Skeletal muscle tissue (tissue), 4 donors: ENCODE data around the gene HHIP. TPM values are rescaled to one million over a fixed set of nuclear protein-coding genes. Genes with fewer than 3 reads are reported as not detected.
"Not testable (repeated sequence)": the region's sequence is repeated elsewhere in the genome, so short reads cannot be mapped to it uniquely, and the experiment has no call there.

ENCODE experiments used
- H3K27ac ChIP-seq: one replicate; pipeline ENCODE4 v1.7.0; 2013; ENCODE audit warnings: mild to moderate bottlenecking, low read depth, low read length, inconsistent platforms
- H3K27me3 ChIP-seq, 3 donors: one replicate each; pipeline ENCODE4 v1.7.0; 2013; ENCODE audit warnings: low read length in 3 of 3; ENCODE audit not compliant: control insufficient read depth in 3 of 3, insufficient read depth in 3 of 3
- H3K36me3 ChIP-seq, 3 donors: one replicate each; pipeline ENCODE4 v1.7.0; 2013; ENCODE audit warnings: low read length in 3 of 3; ENCODE audit not compliant: control insufficient read depth in 3 of 3, insufficient read depth in 3 of 3
- H3K4me1 ChIP-seq, 3 donors: one replicate each; pipeline ENCODE4 v1.7.0; 2013; ENCODE audit warnings: low read length in 3 of 3, mild to moderate bottlenecking in 3 of 3; ENCODE audit not compliant: control insufficient read depth in 3 of 3, insufficient read depth in 3 of 3
- H3K4me3 ChIP-seq, 3 donors: one replicate each; pipeline ENCODE4 v1.7.0; 2013; ENCODE audit warnings: low read length in 3 of 3
- H3K9ac ChIP-seq, 3 donors: one replicate each; pipeline ENCODE4 v1.7.0; 2013; ENCODE audit warnings: low read length in 3 of 3, mild to moderate bottlenecking in 3 of 3, moderate library complexity in 2 of 3, low read depth in 1 of 3
- H3K9me3 ChIP-seq, 3 donors: one replicate each; pipeline ENCODE4 v1.7.0; 2013; ENCODE audit warnings: low read length in 3 of 3; ENCODE audit not compliant: control insufficient read depth in 3 of 3
- total RNA-seq: library from RNA; depleted of rRNA; stranded (reverse); fragments of >200 nt; gene quantifications from one replicate; pipeline ENCODE4 v1.2.3, GENCODE V29; 2014
- donor health status: Osteomylitis.

Gene HHIP
- total RNA-seq, 1 donor from 2014 or later, result 8.4 TPM

DNA sequence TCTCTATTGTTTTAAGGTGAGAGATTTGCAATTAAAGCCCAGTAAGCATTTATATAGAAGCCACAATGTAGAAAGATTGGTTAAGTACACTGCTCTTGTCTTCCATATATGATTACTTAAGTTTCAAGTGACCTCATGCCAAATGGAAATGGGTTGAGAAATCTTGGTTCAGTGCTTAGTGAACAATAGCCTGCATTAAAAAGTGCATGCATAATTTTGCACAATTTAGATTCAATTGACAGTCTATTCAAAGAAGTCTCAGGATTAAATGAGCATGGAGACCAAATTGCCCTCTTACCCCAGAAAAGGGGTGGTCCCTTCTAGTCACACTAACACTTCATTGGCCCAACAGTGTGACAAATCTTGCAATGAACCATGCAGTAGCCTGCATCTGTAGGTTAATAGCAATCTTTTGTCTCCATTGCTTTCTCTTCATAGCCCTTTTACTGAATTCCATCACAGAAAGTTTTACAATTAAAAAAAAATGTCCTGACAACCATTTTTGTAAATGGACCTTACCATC, 93.6 kb downstream of the HHIP start:
- Histone ChIP-seq H3K4me3 (no peak overlapping the region), H3K27ac (no peak overlapping the region), H3K4me1 (no peaks in the 10 kb centered on the region), H3K9me3 (no peaks in the 10 kb centered on the region), H3K36me3 (no peaks in the 10 kb centered on the region), H3K27me3 (no peaks in the 10 kb centered on the region), H3K9ac (no peak overlapping the region)

DNA sequence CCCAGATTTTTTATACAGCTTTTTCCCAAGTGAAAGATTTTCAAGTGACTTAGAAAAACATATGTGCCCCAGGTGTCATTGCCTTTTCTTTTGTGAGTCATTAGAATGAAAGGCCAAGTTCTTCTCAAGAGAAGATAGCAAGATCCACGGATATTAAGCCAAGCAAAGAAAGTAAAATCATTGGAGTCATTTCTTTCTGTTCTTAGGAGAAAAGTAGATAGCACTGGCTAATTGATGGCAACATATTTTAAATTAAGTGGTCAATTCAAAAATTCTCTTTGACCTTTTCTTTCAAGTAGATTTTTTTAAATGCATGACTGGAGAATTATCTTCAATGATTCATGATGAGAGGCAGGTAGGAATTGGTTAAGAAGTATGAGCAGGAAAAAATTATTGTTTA, 94.4 kb downstream of the HHIP start:
- no peaks in the 10 kb centered on the region for H3K9me3 ChIP-seq
- no peaks in the 10 kb centered on the region for H3K36me3 ChIP-seq
- no peak overlapping the region for H3K9ac ChIP-seq
- H3K27me3 ChIP-seq, result no peaks in the 10 kb centered on the region
- H3K4me1 ChIP-seq, result no peaks in the 10 kb centered on the region
- no peak overlapping the region for H3K27ac ChIP-seq
- H3K4me3 ChIP-seq, result no peak overlapping the region

- no peaks in the 10 kb centered on the region for H3K9me3 ChIP-seq
- H3K4me3 ChIP-seq, result no peak overlapping the region
- no peak overlapping the region for H3K9ac ChIP-seq
Observed at GRCh38 chr4:144748814-144749555, 103.0 kb downstream of the HHIP start.

DNA sequence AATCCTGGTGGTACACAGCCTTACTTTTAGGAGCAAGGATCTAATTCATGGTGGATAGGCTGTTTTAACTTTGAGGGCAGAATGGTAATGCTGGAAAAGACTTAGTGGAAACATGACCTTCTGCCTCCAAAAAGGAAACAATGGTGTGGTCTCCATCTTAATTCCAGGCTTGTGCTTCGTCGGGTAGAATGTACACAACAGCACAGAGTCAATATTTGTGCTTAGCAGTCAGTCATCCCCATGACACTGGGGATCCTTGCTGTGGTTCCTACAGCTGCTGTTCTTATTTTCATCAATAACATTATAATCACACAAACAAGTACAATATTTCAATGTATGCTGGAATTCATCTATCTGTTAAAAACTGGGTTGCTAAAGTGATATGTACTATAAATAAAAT, 104.4 kb downstream of the HHIP start:
- no peaks in the 10 kb centered on the region for H3K9me3 ChIP-seq
- H3K4me1 ChIP-seq, result no peaks in the 10 kb centered on the region
- H3K9ac ChIP-seq, result no peak overlapping the region
- no peaks in the 10 kb centered on the region for H3K36me3 ChIP-seq
- H3K27me3 ChIP-seq, result no peaks in the 10 kb centered on the region
- no peak overlapping the region for H3K4me3 ChIP-seq
- no peak overlapping the region for H3K27ac ChIP-seq

More at GRCh38 chr4:144748814-144749555, 103.0 kb downstream of the HHIP start:
- H3K4me1 ChIP-seq, result no peaks in the 10 kb centered on the region
- H3K27ac ChIP-seq, result no peak overlapping the region
- no peaks in the 10 kb centered on the region for H3K27me3 ChIP-seq
- no peaks in the 10 kb centered on the region for H3K36me3 ChIP-seq

- no peaks in the 10 kb centered on the region for H3K36me3 ChIP-seq
- no peak overlapping the region for H3K4me3 ChIP-seq
- no peak overlapping the region for H3K9ac ChIP-seq
- H3K27me3 ChIP-seq, result no peaks in the 10 kb centered on the region
- H3K4me1 ChIP-seq, result no peaks in the 10 kb centered on the region
- H3K27ac ChIP-seq, result no peak overlapping the region
- no peaks in the 10 kb centered on the region for H3K9me3 ChIP-seq
Observed at GRCh38 chr4:144754562-144755410, 108.8 kb downstream of the HHIP start.

DNA sequence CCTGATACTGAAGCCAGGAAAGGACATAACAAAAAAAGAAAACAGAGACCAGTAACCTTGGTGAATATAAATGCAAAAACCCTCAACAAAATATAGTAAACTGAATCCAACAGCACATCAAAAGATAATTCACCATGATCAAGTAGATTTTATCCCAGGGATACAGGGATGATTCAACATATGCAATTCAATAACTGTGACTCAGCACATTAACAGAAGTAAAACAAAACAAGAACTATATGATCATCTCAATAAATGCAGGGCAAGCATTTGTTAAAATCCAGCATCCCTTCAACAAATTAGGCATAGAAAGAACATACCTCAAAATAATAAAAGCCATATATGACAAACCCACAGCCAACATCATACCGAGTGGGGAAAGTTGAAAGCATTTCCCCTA, 112.0 kb downstream of the HHIP start:
- Histone ChIP-seq H3K9ac (no peak overlapping the region), H3K27me3 (no peaks in the 10 kb centered on the region), H3K4me3 (no peak overlapping the region), H3K36me3 (no peaks in the 10 kb centered on the region), H3K4me1 (no peaks in the 10 kb centered on the region), H3K27ac (no peak overlapping the region), H3K9me3 (no peaks in the 10 kb centered on the region)

DNA sequence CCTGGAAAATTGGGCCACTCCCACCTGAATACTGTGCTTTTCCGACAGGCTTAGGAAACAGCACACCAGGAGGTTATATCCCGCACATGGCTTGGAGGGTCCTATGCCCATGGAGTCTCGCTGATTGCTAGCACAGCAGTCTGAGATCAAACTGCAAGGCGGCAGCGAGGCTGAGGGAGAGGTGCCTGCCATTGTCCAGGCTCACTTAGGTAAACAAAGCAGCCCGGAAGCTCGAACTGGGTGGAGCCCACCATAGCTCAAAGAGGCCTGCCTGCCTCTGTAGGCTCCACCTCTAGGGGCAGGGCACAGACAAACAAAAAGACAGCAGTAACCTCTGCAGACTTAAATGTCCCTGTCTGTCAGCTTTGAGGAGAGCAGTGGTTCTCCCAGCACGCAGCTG, 122.9 kb downstream of the HHIP start:
- not testable (repeated sequence) for H3K9me3 ChIP-seq, H3K27me3 ChIP-seq, H3K36me3 ChIP-seq, H3K9ac ChIP-seq, H3K4me1 ChIP-seq, H3K27ac ChIP-seq, H3K4me3 ChIP-seq

DNA sequence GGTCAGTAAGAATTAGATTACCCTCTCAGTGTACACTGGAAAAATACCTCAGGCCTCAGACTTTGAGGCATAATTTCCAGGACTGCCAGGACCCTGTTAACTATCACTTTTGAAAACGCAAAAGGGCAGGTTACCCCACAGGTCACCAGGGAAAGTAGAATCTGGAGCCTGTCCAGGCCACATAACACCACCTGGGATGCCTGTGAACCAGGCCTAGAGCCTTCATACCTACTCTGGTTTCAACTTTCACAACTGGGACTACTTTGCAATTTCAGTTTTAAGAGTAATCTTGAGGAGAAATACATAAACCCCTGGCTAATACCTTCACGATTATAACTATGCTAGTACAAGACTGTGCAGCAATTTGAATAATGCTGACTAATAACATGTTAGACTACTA, 132.4 kb downstream of the HHIP start:
- no peaks in the 10 kb centered on the region for H3K27me3 ChIP-seq
- no peak overlapping the region for H3K4me3 ChIP-seq
- no peak overlapping the region for H3K27ac ChIP-seq
- H3K9me3 ChIP-seq, result no peaks in the 10 kb centered on the region
- no peaks in the 10 kb centered on the region for H3K4me1 ChIP-seq
- H3K9ac ChIP-seq, result no peak overlapping the region
- no peaks in the 10 kb centered on the region for H3K36me3 ChIP-seq

DNA sequence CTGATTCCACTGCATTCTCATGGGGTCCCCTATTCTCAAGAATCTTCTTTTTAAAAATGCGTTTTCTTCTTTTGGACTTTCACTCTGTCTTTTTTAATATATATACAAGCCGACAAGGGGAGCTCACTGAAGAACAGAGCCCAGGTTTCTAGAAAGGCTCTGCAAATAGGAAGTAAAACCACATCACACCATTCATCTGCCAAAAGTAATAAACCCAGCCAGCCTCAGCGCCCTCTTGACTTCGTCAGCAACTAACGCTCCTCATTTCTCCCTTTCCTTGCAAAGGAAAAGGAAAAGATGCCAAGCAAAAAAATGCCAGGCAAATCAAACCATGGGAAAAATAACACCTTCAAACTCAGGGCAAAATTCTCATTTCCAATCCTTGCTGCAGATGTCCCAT, 136.4 kb downstream of the HHIP start:
- Histone ChIP-seq H3K27me3 (no peaks in the 10 kb centered on the region), H3K4me1 (no peaks in the 10 kb centered on the region), H3K9me3 (no peaks in the 10 kb centered on the region), H3K9ac (no peak overlapping the region), H3K27ac (no peak overlapping the region), H3K4me3 (no peak overlapping the region), H3K36me3 (no peaks in the 10 kb centered on the region)

DNA sequence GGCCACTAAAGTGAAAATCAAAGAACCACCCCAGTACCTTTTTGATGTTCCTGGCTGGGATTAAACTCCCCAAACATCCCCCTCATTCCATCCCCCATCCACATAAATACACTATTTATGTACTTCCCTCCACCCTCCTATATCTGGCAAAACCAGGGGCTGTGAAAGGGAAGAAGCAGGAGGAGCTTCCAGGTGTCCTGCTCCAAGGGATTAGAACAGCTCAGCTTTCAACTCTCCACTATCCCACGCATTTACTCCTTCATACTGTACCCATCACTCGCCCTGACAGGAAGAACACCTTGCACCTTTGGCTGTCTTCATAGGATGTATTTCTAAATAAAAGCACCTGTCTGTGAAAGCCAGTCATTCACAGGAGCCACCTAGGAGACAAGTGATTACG, 140.0 kb downstream of the HHIP start:
- Histone ChIP-seq H3K9me3 (no peaks in the 10 kb centered on the region), H3K27me3 (no peaks in the 10 kb centered on the region), H3K4me1 (no peaks in the 10 kb centered on the region), H3K9ac (no peak overlapping the region), H3K4me3 (no peak overlapping the region), H3K36me3 (no peaks in the 10 kb centered on the region), H3K27ac (no peak overlapping the region)
